Right renal cortex interstitium (tissue), 3 donors: ENCODE results near the gene CDKN2B-AS1. TPM values are rescaled to one million over a fixed set of nuclear protein-coding genes. Genes with fewer than 3 reads are reported as not detected.

Experiments
- DNase-seq, 3 donors: peaks; one replicate each; pipeline ENCODE4 v3.0.0-alpha.2; 2013; ENCODE audit warnings: low read depth in 3 of 3, low spot score in 2 of 3
- polyA plus RNA-seq, 3 donors: library from polyadenylated mRNA; unstranded; fragments of 120-200 nt; gene quantifications; one replicate each; pipeline ENCODE4 v1.2.1, GENCODE V29; 2013; ENCODE audit not compliant: insufficient read length in 3 of 3

The CDKN2B-AS1 gene
- polyA plus RNA-seq, 3 donors, result 0.10 to 0.14 TPM; not detected in 1

DNA sequence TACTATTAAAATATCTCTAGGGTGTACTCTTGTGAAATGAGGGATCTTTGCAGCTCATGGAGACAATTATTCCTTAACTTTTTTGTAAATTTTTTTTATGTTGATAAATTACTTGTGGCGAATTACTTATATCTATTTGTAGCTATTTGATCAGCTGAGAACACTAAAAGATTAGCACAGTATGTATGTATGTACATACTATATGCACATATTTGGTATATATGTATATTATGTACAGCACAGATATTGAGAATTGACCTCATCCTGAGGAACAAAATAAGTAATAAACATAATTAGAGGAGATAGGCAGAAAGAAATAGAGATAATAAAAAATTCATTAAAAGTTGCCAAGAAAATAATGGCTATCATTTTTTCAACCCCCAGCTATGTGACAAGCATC, 12.2 kb upstream of the CDKN2B-AS1 start:
- no peak for DNase-seq

DNA sequence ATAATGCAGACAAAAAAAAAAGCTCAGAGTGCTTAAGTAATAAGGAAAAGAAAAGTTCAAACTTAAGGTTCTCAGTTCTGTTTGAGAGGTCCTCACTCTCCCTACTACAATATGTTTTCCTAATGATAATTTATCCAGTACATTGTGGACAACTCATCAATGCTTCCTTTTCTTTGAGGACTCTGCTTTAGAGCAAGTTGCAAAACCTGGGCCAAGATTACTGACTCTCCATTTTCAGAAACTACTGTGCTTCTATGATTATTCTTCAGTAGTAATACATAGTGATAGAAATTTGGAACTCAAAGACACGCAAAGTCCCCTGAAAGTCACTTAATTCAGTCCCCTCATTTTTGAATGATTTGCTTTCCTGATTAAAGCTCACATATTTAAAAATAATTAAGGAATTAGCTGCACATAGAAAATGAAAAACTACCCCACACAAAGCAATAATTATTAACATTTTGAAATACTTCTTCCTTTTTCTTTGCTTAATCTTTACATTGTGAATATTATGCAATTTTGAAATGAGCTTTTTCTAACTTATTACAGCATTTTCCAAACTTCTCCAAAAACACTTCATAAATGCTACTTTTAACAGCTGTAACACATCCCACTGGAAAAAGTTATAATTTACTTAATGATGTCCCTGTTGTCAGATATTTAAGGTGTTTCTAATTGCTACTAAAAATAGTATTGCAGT, 11.6 kb upstream of the CDKN2B-AS1 start:
- no peak for DNase-seq

DNA sequence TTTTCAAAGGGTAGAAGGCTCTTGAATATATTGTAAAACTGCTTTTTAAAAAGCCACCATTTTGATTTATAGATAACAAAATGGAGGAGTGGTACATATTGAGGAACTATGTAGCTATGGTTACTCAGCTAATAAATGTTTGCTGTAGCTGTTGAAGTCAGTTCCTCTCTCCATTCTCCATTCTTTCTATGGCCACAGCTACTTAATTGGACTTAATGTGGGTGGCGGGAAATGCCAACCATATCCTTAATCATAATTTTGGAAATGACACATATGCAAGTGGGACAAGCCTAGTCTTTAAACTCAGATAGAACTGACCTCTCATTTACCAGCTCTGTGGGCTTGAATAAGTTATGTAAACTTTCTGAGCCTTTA, 11.0 kb upstream of the CDKN2B-AS1 start:
- DNase-seq, result no peak

DNA sequence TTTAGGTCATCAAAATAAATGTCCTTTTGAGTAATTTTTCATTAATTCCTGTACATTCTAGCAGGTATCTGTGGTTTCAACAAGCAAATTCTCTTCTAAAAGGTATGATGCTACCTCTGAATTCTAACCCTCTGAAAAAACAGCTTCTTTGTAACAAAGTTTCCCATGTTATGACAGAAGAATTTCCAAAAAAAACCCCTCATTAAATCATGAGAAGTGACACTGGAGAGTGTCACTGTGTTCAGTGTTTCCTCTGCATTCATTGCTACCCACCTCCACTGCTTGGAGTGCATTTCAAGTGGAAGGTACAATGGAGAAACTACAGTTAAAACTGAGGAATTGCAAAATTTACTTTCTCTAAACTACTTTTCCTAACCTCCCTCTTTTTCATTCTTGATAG, 10.5 kb upstream of the CDKN2B-AS1 start:
- DNase-seq, result no peak

DNA sequence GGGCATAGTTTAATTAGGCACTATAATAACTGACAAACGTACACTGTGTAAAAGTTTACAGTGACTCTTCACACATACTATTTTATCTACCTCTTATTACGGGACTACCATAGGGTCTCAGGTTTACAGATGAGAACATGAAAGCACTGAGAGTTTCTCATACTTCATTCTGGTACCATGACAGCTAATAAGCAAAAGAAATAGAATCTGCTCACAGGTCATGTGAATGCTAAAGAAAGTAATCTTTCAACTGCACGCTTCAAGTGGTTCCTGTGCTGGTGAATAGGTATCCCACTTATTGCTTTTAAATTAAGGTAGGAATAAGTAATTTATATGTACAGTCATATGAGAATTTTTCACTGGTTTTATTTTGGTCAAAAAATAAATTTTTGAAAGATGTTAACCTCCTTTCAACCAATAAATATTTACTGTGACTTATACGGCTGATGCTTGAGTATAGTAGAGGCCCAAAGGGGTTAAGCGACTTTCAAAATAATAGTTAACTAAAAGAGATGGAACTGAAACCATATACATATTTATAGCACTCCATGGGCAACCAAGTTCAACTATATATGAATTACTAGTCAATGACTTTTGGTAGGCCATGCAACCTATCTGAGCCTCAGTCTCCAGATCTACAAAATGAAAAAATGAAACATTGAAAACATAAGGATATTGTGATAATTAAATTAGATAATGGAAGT, 8.5 kb upstream of the CDKN2B-AS1 start:
- DNase-seq, result no peak

DNA sequence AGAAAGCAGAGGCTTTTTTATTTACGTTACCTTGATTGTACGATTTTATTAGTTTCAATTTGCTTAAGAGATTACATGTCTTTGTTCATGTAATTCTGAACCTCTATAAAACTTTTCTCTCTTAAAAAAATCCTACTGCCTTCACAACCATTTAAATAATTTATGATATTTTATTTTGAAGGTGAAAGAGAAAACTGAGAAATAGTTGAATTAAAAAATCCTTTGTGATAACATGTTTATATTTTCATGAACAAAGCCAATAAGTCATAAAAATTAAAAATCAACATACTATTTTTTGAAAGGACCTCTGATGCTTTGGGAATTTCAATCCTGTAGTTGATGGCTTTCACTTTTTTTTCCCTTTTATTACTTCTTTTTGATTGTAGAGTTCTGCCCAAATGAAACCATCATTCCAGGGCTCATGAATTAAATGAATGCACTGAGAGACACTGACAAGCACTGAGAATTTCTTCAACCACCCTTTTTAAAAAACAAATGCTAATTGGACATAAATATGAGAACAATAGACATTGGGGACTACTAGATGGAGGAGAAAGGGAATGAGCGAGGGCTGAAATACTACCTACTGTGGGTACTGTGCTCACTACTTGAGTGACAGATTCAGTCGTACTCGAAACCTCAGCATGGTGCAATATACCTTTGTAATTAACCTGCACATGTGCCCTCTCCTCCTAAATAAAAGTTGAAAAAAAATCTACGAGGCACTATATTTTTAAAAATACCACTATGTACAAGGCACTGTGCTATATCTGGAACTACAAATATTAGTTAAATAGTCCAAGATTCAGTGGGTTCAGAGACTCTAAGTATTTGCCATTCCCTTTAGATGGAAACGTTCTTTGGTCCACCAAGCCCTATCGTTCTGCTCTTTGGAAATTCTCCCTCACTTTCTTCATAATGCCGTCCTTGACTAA, 6.3 kb upstream of the CDKN2B-AS1 start:
- DNase-seq, result no peak

DNA sequence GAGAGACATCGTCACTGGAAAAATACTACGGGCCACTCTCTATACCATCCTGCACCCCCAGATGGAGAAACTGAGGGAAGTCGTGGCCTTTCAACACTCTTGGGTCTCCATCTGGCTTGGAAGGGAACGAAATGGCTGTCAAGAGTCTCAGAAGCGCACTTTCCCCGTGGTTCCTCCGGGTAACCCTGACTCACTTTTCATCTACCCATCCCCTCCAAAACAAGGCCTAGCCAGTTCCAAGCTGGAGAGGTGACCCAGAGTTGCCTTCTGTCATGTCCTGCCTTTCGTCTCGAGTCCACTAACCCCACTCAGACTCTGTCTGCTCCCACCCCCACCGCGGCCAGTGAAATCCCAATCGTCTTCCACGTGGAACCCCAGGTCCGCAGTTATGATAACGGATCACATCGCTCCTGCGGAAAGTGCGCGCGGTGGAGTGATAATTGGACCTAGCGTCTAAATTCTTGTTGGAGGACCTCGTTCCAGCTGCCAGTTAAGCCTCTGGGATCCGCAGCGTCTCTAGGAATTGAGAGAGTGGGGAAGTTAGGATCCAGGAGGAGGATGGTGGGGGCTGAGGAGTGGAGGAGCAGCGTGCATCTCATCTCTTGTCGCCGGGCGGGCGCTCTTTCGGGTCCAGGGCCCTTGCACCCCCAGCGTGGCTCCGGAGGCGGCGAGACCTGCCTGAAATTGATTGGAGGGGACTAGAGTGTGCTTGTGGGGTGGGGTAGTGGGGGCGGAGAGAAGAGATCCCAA, 5.0 kb upstream of the CDKN2B-AS1 start:
- no peak for DNase-seq

DNA sequence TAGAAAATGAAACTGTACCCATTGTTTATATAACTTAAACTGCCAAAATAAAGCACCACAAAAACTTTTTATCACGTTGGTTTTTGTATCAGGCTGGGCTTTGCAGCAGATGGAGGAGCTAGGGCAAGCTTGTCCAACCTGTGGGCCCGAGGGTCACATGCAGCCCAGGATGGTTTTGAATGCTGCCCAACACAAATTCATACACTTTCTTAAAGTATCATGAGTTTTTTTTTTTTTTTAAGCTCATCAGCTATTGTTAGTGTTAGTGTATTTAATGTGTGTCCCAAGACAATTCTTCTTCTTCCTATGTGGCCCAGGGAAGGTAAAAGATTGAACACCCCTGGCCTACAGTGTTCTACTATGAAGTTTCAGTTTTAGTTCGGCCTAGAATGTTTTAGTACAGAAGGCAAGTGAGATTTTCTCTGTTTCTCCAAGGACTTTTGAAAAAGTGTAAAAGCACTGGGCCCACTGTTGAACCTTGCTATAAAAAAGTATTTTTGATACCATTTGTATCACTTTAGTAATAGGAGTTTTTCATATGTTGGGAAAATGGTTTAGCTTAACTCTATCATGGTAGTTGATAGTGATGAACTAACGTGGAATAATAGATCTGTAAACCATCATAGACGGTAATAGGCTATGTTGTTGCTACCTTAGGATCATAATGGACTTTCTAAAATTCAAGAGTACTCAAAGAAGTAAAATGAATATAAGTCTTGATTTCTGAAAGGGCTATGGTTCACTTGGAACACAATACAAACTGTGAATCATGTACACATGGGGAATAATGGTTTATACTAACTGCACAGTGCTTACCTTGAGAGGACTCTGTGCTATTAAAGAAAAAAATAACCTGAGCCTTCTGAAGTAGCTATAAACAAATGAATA, 3.3 kb upstream of the CDKN2B-AS1 start:
- no peak for DNase-seq

DNA sequence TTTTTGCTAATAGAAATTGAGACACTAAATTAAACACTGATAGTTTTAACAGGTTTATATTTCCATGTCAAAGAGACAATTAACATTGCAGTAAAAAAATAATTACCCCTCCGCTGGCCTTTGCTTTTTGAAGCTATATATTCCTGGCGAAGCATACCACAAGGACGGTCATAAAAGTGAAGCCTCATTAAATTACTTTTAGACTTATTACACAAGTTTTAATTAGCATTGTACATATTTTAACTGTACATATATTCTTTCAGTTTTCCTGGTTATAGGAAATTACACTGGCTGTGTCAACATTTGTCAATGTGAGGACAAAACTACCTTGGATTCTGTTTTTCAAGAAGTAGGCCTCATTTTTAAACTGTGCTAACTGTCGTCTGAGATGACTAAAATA, 1.6 kb upstream of the CDKN2B-AS1 start:
- DNase-seq, result no peak

DNA sequence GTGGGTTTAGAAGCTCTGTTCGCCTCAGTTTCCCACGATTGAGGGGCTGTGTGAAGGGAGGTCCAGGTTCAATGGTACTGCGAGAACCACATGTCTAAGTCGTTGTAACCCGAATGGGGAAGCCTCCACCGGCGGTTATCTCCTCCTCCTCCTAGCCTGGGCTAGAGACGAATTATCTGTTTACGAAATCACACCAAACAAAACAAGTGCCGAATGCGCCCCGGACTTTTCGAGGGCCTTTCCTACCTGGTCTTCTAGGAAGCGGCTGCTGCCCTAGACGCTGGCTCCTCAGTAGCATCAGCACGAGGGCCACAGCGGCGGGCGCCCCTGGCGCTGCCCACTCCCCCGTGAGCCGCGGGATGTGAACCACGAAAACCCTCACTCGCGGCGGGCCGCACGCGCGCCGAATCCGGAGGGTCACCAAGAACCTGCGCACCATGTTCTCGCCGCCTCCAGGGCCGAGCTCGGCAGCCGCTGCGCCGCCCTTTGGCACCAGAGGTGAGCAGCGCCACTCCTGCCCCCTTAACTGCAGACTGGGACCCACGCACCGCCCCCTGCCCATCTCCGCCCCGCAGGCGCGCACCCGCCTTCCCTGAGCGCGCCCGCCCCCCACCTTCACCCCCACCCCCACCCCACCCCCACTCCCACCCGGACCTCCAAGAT, 567 bp upstream of the CDKN2B-AS1 start, which contains the start of gene CDKN2A:
CDKN2A (minus strand) TSS at position 500 of the 663 bp plus-strand sequence.
- DNase-seq, result no peak

DNA sequence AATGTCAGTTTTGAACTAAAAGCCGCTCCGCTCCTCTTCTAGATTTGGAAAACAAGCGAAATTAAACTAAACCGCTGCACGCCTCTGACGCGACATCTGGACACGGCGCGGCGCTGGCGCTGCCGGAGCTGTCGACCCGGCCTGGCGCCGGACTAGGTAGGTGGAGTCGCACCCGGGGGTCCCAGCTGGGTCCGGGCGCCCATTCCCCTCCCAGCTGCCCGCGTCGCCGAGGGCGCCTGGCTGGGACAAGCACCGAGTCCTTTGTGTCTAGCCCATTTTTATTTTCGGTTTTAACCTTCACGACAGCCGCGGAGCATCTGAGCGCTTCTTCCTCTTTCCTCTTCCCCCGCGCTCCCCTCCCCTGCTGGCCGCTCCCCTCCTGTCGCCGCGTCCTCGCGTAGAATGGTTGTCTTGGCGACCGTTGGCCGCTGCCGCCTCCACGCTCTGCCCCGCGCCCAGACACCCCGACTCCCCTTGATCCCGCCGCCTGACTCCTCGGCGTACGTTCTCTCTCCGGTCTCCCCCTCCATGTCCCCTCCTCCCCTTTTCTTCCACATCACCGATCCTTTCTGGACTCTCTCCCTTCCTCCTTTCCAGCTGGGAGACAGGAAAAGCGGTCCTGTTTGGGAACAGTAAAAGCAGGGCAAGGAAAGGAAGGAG, 545 bp downstream of the CDKN2B-AS1 start:
- no peak for DNase-seq

DNA sequence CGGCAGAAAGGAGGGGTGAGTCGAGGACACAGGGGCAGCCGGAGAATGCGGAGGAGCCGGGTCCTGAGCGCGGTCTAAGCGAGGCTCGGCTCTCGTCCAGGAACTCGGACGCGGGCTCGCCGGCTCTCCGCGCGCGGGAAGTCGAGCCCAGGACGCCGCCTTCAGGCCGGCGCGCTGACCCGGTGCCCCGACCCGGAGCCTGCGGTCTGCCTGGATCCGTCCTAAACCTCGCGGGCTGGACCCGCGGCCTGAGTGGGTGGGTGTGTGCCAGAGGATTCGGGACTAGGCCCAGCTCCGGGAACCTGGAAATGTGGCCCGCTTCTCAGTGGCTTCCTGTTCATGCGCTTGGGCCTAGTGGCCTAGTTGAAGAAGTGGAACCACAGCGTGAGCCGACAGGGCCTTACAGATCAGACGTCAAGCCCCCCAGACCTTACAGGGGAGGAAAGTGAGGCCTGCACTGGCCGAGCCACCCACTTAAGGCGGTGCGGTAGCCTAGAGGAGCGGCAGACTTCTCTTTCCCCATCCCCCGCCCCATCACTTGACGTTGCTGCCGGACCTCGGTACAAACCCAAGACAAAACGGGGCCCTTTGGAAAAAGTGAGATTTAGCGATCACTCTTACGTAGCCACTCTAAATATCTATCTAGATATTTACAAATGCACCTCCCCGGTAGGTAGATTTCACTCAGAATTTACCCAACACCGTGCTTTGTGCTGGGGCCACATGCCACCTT, 1.2 kb downstream of the CDKN2B-AS1 start:
- no peak for DNase-seq

DNA sequence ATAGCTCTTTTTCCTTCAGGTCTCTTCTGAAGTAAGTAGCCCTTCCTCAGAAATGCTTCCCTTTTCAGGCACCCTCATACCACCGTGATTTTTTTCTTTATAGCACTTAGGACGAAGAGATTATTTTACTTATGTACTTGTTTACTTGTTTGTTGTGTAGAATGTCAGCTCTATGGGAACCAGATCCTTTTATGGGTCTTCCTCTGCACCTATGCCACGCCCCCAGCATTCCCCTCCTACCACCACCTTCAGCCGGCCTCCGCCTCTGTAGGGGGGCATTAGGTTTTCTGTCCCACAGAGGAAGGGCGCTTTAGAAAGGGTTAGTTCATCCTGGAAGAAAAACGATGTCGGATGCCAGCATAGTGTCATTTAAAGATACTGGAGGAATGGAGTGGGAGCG, 1.8 kb downstream of the CDKN2B-AS1 start:
- no peak for DNase-seq

DNA sequence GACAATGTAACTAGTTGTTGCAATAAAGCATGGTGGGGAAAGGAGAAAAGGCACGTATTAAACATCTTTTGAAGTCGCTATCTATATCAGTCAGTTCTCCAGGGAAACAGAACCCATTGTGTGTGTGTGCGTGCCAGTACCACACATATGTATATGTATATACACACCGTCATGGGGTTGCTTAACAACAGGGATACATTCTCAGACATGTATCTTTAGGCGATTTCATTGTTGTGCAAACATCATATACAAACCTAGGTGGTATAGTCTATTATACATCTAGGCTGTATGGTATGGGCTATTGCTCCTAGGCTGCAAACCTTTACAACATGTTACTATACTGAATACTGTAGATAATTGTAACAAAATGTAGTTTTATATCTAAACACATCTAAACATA, 2.3 kb downstream of the CDKN2B-AS1 start:
- DNase-seq, result no peak

DNA sequence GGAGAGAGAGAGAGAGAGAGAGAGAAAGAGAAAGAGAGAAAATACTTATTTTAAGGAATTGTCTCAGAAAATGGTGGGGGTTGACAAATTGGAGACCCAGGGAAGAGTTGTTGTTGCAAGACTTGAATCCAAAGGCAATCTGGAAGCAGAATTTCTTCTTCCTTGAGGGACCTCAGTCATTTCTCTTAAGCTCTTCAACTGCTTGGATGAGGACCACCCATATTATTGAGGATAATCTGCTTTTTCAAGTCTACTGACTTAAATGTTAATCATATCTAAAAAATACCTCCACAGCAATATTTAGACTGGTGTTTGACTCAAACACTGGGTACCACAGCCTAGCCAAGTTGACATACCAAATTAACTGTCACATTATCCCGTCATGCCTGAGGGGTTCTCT, 2.9 kb downstream of the CDKN2B-AS1 start:
- DNase-seq, result no peak

DNA sequence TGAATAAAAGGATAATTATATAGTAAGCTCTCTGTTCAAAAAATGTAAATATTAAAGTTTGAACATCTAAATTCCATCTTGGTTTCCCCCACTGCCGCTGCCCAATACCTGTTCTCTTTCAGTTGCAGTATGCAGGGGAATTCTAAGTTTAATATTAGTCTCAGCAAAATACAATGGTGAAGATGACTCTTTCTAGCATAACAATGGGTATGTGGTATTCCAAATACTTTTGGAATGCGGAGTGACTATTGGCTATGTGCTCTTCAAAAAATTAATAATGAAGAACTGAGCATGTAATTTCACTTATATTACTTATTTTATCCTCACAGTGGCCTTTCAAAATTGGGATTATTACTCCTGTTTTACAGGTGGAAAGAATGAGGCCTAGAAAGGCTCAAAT, 3.4 kb downstream of the CDKN2B-AS1 start:
- DNase-seq, result no peak

DNA sequence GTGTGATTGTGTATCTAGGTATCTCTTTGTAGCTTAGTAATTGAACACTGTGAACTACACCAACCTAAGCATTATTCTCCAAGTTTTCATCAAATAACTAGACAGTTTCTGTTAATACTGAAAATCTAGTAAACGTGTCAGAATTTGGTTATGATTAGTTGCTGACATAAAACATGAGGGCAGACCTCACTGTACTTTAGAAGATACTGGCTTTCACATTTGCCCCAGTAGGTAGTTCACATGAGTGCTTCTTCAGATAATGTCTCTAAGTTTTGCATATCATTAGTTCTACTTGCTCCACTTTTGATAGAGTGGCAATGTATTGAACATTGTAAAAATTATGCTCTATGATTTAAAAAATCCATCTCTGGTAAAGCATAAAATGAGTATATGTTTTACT, 7.4 kb downstream of the CDKN2B-AS1 start:
- DNase-seq, result no peak
